DMS79 (cell line): ENCODE data around the gene BCL7C.
A peak's percentile ranks its signal among the peaks of the same experiment; 100 is the strongest.
"Not testable (repeated sequence)": the region's sequence is repeated elsewhere in the genome, so short reads cannot be mapped to it uniquely, and the experiment has no call there.

Experiments
- DNase-seq: peaks from one replicate; lab custom pipeline; 2025; lab: John Stamatoyannopoulos, UW

BCL7C gene

GRCh38 chr16:30893744-30894539, at the start of gene BCL7C:
Gene BCL7C, minus strand, starts transcription at chr16:30894077. Its CDS starts 133 bp downstream, at chr16:30893944.
- DNase-seq: peak; percentile 61

- no peak for DNase-seq
Observed at GRCh38 chr16:30942426-30942806, 48.5 kb upstream of the BCL7C start.

- DNase-seq: peak; percentile 25
Observed at GRCh38 chr16:30941600-30942425, 47.9 kb upstream of the BCL7C start.

GRCh38 chr16:30939571-30939970, 45.7 kb upstream of the BCL7C start:
- DNase-seq: not testable (repeated sequence)

GRCh38 chr16:30937692-30938091, 43.8 kb upstream of the BCL7C start:
- no peak for DNase-seq

GRCh38 chr16:30934827-30935557, 41.1 kb upstream of the BCL7C start:
- DNase-seq: no peak

GRCh38 chr16:30931068-30931650, 37.3 kb upstream of the BCL7C start:
- no peak for DNase-seq

- no peak for DNase-seq
Observed at GRCh38 chr16:30930160-30930571, 36.3 kb upstream of the BCL7C start.

- DNase-seq: no peak
Observed at GRCh38 chr16:30929167-30929566, 35.3 kb upstream of the BCL7C start.

GRCh38 chr16:30928390-30928789, 34.5 kb upstream of the BCL7C start:
- no peak for DNase-seq

GRCh38 chr16:30927789-30928378, 34.0 kb upstream of the BCL7C start:
- peak; percentile 85 for DNase-seq

GRCh38 chr16:30926937-30927788, 33.3 kb upstream of the BCL7C start:
- DNase-seq: no peak

- DNase-seq: no peak
Observed at GRCh38 chr16:30925995-30926811, 32.3 kb upstream of the BCL7C start.

GRCh38 chr16:30925632-30925987, 31.7 kb upstream of the BCL7C start:
- no peak for DNase-seq

GRCh38 chr16:30924913-30925631, 31.2 kb upstream of the BCL7C start:
- no peak for DNase-seq

GRCh38 chr16:30924076-30924912, 30.4 kb upstream of the BCL7C start:
- DNase-seq: no peak

GRCh38 chr16:30923554-30924075, 29.7 kb upstream of the BCL7C start, which contains the start of gene FBXL19:
Gene FBXL19, plus strand, starts transcription at chr16:30923572. Its CDS starts 2,183 bp downstream, at chr16:30925755.
- no peak for DNase-seq

GRCh38 chr16:30922960-30923535, 29.2 kb upstream of the BCL7C start:
- DNase-seq: peak; percentile 99
